Gastroesophageal sphincter (tissue), 4 donors: ENCODE data around the gene CLIC4. TPM values are rescaled to one million over a fixed set of nuclear protein-coding genes. Genes with fewer than 3 reads are reported as not detected.
"Not testable (repeated sequence)": the region's sequence is repeated elsewhere in the genome, so short reads cannot be mapped to it uniquely, and the experiment has no call there.

ENCODE experiments used
- ATAC-seq: fragments of 150-250 bp; one replicate; pipeline ENCODE4 v1.9.1; 2016; ENCODE audit warnings: mild to moderate bottlenecking, moderate library complexity
- H3K27ac ChIP-seq, 4 donors: fragments of 200-600 bp; sonication (generic) in 3 of 4; 1 replicate in 3 of 4; 2 replicates in 1 of 4; pipeline ENCODE4 v1.5.1; 2016 to 2019
- H3K27me3 ChIP-seq: fragments of 200-600 bp; sonication (generic); one replicate; pipeline ENCODE4 v1.5.1; 2019
- H3K36me3 ChIP-seq, 2 donors: fragments of 200-600 bp; sonication (generic); one replicate each; pipeline ENCODE4 v1.5.1; 2019; ENCODE audit warnings: control low read depth in 1 of 2
- H3K4me1 ChIP-seq, 3 donors: fragments of 200-600 bp; sonication (generic); 1 replicate in 2 of 3; 2 replicates in 1 of 3; pipeline ENCODE4 v1.5.1; 2016 to 2019; ENCODE audit warnings: control low read depth in 2 of 3
- H3K4me3 ChIP-seq, 2 donors: fragments of 200-600 bp; sonication (generic); one replicate each; pipeline ENCODE4 v1.5.1; 2019; ENCODE audit warnings: mild to moderate bottlenecking in 1 of 2, moderate library complexity in 1 of 2
- H3K9me3 ChIP-seq, 3 donors: fragments of 200-600 bp; sonication (generic); one replicate each; pipeline ENCODE4 v1.5.1; 2017 to 2019; ENCODE audit warnings: control low read depth in 2 of 3
- CTCF ChIP-seq, 4 experiments: fragments of 200-600 bp in 2 of 4; fragments of 450-650 bp in 2 of 4; sonication (generic) in 1 of 4; IDR thresholded peaks; one replicate each; pipeline ENCODE4 v1.5.1; 2017 to 2019; ENCODE audit warnings: antibody characterized with exemption in 4 of 4, mild to moderate bottlenecking in 2 of 4, moderate library complexity in 2 of 4
- EP300 ChIP-seq: sonication (generic); formaldehyde crosslinking; IDR thresholded peaks from one replicate; pipeline ENCODE4 v1.6.1; 2017; ENCODE audit warnings: antibody characterized with exemption, mild to moderate bottlenecking
- POLR2A ChIP-seq, 2 donors: fragments of 450-650 bp; IDR thresholded peaks; one replicate each; pipeline ENCODE4 v1.6.1; 2017; ENCODE audit warnings: antibody characterized with exemption in 2 of 2, mild to moderate bottlenecking in 2 of 2, moderate library complexity in 1 of 2
- POLR2AphosphoS5 ChIP-seq: sonication (generic); formaldehyde crosslinking; IDR thresholded peaks from one replicate; pipeline ENCODE4 v1.6.1; 2017; ENCODE audit warnings: antibody characterized with exemption
- WGBS, 2 donors: methylation state at CpG; one replicate each; pipeline ENCODE4 v1.1.5; 2018; ENCODE audit warnings: low coverage in 1 of 2; 5-methylcytosine and 5-hydroxymethylcytosine counted together
- total RNA-seq, 4 donors: library from RNA; depleted of rRNA; stranded (reverse); fragments of >200 nt; gene quantifications; one replicate each; pipeline ENCODE4 v1.1.0, GENCODE V29; 2016

The CLIC4 gene
- 100 to 1,000 TPM; 553 to 721 (median 692) TPM for total RNA-seq

- ATAC-seq: peak; percentile 92
- H3K4me1 ChIP-seq: peaks cover 4 to 51% (median 16%) of the 10 kb centered on the region in 3 donors
- TF ChIP-seq CTCF (IDR thresholded peaks at IDR 0.05) (peak in 1 of 4 experiments; percentile 77), POLR2A (IDR thresholded peaks at IDR 0.05) (peak; percentile 99), POLR2AphosphoS5 (peak; percentile 99), EP300 (no peak)
- no peaks in the 10 kb centered on the region for H3K9me3 ChIP-seq
- peak within 1 kb of the TSS; percentile 99 to 100 (median 100) for H3K27ac ChIP-seq
- no peaks in the 10 kb centered on the region for H3K27me3 ChIP-seq
- 0% methylated on average over 1 of the region's 80 CpGs for WGBS, 2 donors
- H3K4me3 ChIP-seq: peak within 1 kb of the TSS; percentile 95 to 100
- no peaks in the 10 kb centered on the region for H3K36me3 ChIP-seq
Measured at GRCh38 chr1:24744911-24745710, at the start of gene CLIC4. Gene CLIC4 (plus strand): TSS chr1:24745447. CDS start chr1:24745554, 107 bp downstream.

- WGBS, 2 donors: 90 to 96% methylated on average over 4 to 5 of the region's 5 CpGs
- peak overlapping the region in 1 of 4 donors; percentile 9 for H3K27ac ChIP-seq
- ATAC-seq: no peak
- no peaks in the 10 kb centered on the region for H3K36me3 ChIP-seq
- no peak for TF ChIP-seq POLR2AphosphoS5
- TF ChIP-seq EP300: no peak
- TF ChIP-seq CTCF (IDR thresholded peaks at IDR 0.05): no peak
- TF ChIP-seq POLR2A (IDR thresholded peaks at IDR 0.05): no peak
- no peaks in the 10 kb centered on the region for H3K27me3 ChIP-seq
- H3K4me3 ChIP-seq: no peak overlapping the region
- no peaks in the 10 kb centered on the region for H3K9me3 ChIP-seq
- peaks cover 0 to 31% (median 11%) of the 10 kb centered on the region in 3 donors for H3K4me1 ChIP-seq
Measured at GRCh38 chr1:24696041-24696755, 49.0 kb upstream of the CLIC4 start.

- Histone ChIP-seq H3K27me3 (no peaks in the 10 kb centered on the region), H3K4me1 (peaks cover 0 to 31% (median 11%) of the 10 kb centered on the region in 3 donors), H3K4me3 (no peak overlapping the region), H3K36me3 (no peaks in the 10 kb centered on the region), H3K27ac (no peak overlapping the region), H3K9me3 (no peaks in the 10 kb centered on the region)
- WGBS, 2 donors: 87 to 95% methylated on average over 4 to 11 of the region's 15 CpGs
- ATAC-seq: no peak
- TF ChIP-seq POLR2A (IDR thresholded peaks at IDR 0.05) (no peak), POLR2AphosphoS5 (no peak), EP300 (no peak), CTCF (IDR thresholded peaks at IDR 0.05) (no peak)
Measured at GRCh38 chr1:24696756-24697330, 48.4 kb upstream of the CLIC4 start.

- H3K36me3 ChIP-seq, ATAC-seq, H3K27me3 ChIP-seq, H3K9me3 ChIP-seq, H3K4me3 ChIP-seq, H3K27ac ChIP-seq: not testable (repeated sequence)
- 93 to 100% methylated on average over 1 to 7 of the region's 7 CpGs for WGBS, 2 donors
- H3K4me1 ChIP-seq: peaks cover 0 to 31% (median 11%) of the 10 kb centered on the region in 3 donors
Measured at GRCh38 chr1:24697453-24698001, 47.7 kb upstream of the CLIC4 start.

GRCh38 chr1:24698326-24698725 is 46.9 kb upstream of the CLIC4 start:
- not testable (repeated sequence) for H3K4me3 ChIP-seq, H3K36me3 ChIP-seq, ATAC-seq, H3K9me3 ChIP-seq, H3K27ac ChIP-seq, H3K27me3 ChIP-seq
- H3K4me1 ChIP-seq: peaks cover 0 to 31% (median 11%) of the 10 kb centered on the region in 3 donors
- WGBS, 2 donors: 93 to 100% methylated on average over 1 to 4 of the region's 8 CpGs
